ENCODE results near the gene SLC5A11.
"Not testable (repeated sequence)": the region's sequence is repeated elsewhere in the genome, so short reads cannot be mapped to it uniquely, and the experiment has no call there.

SLC5A11 gene, protein sequence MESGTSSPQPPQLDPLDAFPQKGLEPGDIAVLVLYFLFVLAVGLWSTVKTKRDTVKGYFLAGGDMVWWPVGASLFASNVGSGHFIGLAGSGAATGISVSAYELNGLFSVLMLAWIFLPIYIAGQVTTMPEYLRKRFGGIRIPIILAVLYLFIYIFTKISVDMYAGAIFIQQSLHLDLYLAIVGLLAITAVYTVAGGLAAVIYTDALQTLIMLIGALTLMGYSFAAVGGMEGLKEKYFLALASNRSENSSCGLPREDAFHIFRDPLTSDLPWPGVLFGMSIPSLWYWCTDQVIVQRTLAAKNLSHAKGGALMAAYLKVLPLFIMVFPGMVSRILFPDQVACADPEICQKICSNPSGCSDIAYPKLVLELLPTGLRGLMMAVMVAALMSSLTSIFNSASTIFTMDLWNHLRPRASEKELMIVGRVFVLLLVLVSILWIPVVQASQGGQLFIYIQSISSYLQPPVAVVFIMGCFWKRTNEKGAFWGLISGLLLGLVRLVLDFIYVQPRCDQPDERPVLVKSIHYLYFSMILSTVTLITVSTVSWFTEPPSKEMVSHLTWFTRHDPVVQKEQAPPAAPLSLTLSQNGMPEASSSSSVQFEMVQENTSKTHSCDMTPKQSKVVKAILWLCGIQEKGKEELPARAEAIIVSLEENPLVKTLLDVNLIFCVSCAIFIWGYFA

DNA sequence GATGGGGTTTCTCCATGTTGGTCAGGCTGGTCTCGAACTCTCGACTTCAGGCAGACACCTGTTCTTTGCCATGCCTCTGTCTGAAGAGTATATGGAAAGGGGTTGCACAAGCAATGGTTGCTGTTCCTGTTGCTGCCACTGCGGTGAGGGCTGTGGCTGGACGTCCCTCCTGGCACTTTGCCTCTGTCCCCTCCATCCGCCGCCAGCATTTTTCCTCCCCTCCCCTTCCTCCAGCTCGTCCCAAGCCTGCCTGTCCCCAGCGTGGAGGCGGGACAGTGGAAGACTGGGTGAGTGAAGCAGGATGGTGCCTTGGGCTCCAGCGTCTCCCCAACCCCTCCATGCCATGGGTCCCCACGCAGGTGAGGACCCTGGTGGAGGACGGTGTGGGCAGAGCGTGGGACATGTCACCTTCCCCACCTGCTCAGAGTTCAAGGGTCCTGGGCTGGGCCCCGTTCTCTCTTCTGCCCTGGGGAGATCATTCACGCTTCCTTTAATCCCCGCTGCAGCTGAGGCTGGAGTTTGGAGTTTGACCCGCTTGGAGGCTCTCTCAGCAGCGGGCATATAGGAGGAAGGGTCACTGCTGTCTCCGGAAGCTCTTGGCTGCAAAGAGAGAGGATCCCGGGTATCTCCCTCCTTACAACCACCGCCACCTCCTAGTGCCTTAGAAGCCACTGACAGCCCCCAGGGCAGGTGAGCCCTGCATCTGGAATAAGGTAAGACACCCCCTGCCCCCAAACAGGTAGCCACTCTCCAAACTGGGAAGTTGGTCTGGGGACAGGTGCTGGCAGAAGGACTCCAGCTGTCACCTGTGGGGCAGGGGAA is at the start of gene SLC5A11:
Gene SLC5A11 (plus strand): TSS at position 238 of the 822 bp plus-strand sequence. CDS start 12,681 bp downstream, outside the sequence.
- no peak for DNase-seq (ENCODE audit: low read depth in 2 of 2)

DNA sequence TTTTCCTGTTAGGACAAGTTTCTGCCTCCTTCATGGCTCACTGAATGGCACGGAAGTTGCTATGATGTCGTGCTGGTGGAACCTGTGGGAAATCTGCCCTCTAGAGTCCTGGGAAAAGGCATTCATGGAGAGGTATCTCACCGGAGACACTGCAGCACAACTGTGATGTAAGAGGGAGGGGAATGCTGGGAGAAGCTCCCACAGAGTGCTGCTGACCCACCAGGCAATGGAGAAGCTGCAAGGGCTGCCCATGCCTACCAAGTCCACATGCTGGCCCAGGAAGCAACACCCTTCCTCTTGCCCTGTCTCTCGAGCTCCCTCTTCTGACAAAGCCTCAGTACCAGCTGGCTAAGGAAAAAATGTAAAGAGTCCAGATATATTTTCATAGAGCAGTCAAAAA is 45.2 kb upstream of the SLC5A11 start:
- DNase-seq (ENCODE audit: low read depth in 2 of 2), result no peak

DNA sequence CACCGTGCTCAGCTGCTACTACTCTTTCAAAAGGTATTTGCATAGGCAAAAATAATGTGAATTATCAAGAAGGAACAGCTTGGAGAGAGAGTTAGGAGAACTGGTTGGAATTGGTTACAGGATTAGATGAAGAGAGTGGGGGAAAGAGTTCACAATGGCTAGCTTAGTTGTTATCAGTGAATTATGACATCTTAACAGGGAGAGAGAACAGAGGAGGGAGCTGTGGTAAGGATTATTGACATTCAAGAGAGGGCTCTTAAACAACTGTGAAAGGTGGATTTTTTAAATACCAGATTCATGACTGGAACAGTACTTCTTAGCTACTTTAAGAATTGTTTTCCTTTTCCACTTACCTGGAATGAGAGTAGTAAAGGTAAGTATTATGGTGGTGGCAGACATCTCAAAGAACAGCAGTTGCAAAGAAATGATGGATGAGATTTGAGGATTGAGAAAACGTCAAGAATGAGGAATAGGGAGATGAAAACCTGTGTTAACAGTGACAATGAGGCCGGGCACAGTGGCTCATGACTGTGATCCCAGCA is 43.9 kb upstream of the SLC5A11 start:
- no peak for DNase-seq (ENCODE audit: low read depth in 2 of 2)

DNA sequence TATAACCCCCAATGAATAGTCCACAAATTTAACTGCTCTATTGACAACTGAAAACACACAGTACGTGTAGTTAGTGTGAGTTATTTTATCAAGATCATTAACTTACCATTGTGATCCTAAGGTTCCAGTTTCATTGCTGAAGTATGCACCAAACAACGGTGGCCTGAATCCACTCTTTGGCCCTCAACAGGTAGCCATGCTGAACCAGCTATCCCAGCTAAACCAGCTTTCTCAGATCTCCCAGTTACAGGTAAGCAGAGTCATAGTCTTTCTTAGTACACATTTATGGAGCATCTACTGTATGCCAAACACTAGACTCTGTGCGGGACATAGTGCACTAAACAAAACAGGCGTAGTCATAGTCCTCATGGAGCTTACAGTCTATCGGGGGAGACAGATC is 40.3 kb upstream of the SLC5A11 start:
- DNase-seq (ENCODE audit: low read depth in 2 of 2), result no peak

DNA sequence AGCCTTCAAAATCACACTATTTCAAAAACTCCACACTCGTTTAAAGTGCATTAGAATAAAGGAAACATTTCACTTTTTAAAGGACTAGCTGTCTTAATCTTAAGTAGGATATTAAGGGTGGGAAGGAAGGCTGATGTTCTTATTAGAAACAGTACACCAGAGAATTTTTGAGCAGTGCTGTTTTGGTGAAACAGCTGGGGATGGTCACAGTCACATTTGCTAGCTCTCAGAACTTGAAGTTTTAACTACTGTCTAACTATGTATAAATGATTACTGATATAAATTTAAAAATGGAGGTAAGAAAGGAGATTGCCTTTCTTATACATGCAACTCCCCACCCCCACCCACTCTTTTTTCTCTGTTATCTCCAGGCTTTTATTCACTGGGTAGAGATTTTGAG is 38.5 kb upstream of the SLC5A11 start:
- no peak for DNase-seq (ENCODE audit: low read depth in 2 of 2)

DNA sequence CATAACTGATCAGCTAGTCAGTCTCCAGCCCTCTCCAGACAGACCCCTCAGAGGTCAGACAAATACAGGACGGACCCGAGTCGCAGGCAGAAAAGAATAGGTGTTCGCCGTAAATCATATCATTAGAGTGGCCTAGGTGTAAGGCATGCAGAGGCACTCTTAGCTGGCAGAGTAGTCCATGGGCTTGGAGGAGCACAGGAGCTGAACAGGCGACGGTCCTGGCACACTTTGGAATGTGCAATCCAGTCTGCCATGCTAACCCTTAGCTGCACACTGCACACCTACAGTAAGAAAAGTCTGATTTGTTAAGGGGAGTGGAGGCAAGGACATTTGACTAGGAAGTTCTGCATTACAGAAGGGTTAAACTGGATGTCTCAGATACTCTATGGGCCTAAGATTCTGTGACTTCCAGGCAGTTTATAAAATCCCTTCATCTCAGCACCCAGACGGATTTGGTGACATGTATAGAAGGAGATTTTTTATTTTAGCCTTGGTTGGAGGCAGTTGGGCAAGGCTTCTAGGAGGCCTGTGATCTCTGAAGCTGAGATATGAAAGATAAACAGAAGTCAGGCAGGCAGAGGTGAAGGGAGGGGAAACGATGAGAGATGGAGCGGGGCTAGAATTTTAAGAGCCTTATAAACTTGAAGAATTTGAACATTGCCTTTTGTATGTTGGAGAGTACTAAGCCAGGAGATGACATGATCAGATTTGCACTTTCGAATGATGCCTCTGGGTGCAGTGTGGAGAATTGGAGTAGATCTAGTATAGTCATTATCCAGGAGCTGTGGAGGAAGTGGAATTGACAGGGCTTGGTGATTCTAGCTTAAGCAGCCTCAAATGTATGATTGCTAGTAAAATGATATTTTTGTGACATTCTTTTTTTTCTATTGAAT is 34.6 kb upstream of the SLC5A11 start:
- DNase-seq (ENCODE audit: low read depth in 2 of 2), result no peak

DNA sequence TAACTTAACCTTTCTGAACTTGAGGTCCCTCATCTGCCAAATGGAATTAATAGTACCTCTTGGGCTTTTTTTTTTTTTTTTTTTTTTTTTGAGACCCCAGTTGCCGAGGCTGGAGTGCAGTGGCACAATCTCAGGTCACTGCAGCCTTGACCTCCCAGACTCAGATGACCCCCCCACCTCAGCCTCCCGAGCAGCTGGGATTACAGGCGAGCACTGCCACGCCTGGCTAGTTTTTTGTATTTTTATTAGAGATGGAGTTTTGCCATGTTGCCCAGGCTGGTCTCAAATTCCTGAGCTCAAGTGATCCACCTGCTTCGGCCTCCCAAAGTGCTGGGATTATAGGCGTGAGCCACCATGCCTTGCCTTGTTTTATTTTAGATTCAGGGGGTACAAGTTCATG is 33.0 kb upstream of the SLC5A11 start:
- not testable (repeated sequence) for DNase-seq (ENCODE audit: low read depth in 2 of 2)

DNA sequence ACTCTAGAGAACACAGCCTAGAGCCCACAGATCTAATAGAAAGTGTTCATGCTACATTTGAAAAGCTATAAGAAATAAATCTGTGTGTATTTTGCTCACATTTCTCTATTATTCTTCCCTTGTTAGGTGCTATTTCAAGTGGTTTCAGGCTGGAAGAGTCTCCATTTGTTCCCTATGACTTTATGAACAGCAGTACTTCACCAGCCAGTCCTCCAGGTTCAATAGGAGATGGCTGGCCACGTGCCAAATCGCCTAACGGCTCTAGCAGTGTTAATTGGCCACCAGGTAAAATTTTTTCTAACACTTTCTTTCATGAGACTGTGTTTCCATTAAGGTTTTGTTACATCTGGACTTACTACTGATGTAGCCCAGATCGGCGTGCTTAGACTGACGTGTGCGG is 30.7 kb upstream of the SLC5A11 start:
- DNase-seq (ENCODE audit: low read depth in 2 of 2), result no peak

DNA sequence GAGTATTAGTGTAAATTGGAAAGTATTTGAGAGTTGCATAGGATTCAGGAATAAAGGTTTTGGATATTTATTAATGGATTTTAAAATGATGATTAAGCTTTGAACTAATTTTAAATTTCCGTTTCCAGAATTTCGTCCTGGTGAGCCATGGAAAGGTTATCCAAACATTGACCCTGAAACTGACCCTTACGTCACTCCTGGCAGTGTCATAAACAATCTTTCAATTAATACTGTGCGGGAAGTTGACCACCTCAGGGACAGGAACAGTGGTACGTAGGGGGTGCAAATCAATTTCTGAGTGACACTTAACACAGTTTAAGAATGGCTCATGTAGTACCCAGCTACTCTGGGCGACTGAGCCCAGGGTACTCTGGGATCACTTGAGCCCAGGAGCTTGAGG is 29.1 kb upstream of the SLC5A11 start:
- no peak for DNase-seq (ENCODE audit: low read depth in 2 of 2)

DNA sequence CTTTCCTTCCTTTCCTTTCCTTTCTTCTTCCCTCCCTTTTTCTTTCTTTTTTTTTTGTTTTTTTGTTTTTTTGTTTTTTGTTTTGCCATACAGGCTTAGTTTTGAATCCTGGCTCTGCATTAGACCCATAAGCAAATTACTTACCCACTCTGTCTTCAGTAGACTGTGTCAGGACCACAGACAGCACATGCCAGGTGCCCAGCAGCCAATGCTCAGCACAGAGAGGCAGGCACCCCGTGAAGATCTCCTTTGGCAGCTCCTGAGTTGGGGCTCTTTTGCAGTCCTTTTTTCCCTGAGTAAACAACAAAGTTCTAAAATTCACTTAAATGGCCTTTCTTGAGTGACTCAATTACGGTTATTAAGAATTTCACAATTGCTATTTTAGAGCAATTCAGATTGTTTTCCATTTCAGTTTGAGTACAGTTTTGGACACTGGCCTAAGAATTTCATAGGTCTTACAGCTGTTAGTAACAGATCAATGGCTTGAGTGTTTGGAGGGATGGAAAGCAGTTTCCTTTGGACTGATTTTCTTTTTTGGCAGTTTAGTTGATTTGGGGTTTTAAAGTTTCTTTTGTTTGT is 26.2 kb upstream of the SLC5A11 start:
- DNase-seq (ENCODE audit: low read depth in 2 of 2), result no peak

DNA sequence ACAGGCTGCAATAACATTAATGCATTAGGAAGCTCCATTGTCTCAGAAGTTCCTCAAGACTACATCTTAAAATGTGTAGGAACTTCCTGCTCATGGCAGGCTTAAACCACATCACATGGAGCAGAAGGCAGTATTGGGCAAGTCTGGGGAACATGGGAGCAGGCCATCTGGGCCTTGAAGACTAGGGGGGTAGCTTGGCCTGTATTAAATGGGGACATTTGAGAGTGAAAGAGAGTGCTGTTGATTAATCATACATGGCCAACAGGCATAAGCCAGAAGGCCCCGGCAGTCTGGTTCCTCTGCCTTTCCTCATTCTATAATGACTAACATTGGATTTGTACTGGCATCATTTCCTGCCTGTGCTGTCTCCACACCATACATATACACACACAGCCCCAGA is 25.2 kb upstream of the SLC5A11 start:
- DNase-seq (ENCODE audit: low read depth in 2 of 2), result no peak

DNA sequence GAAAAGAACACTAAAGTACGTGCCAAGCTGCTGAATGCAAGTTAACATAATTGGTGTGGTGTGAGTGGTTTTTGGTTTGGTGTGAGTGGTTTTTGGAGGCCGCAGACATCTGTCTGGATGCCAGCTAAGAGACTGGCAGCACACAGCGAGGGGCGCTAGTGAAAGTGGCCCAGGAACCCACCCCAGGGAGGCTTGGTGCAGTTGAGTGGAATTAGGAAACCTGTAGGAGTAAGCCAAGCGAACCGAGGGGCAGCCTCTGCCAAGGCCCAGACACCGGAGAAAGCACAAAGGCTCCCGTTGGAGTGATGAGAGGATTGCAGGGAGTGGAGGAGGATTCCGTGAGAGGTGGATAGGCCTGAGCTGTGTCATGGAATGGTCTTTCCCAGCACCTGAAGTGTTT is 24.6 kb upstream of the SLC5A11 start:
- no peak for DNase-seq (ENCODE audit: low read depth in 2 of 2)

DNA sequence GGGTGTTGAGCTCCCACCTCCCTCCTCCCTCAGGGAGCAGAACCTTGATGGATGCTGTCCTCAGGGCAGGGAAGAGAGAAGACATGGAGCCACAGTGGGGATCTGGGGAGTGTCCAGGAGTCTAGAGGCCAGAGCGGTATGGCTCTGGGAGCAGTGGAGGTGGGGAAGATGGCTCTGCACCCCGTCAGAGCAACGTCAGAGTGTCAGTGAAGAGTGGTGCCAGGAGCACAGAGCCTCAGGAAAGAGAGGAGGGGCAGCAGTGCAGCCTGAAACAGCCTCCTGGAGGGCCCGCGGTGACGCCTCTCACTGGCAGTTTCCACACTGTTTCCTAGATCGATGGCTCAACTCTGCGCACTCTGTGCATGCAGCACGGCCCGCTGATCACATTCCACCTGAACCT is 23.2 kb upstream of the SLC5A11 start:
- no peak for DNase-seq (ENCODE audit: low read depth in 2 of 2)

DNA sequence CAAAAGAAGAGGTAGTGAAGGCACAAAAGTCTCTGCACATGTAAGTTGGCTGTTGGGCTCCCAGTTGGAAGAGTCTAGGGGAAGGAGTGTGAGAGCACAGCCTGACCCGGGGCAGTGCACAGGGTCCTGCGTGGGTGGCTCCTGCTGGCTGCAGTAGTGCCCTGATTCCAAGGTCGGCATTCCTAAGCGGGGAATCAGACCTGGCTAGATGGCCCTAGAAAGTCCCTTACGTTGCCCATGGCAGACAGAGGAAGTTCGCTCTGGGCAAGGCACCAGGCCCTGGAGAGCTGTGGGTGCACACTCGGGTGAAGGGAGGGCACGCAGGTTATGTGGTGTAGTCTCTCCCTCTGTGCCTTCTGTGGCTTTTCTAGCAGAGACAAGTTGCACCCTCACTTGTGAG is 22.8 kb upstream of the SLC5A11 start:
- no peak for DNase-seq (ENCODE audit: low read depth in 2 of 2)

DNA sequence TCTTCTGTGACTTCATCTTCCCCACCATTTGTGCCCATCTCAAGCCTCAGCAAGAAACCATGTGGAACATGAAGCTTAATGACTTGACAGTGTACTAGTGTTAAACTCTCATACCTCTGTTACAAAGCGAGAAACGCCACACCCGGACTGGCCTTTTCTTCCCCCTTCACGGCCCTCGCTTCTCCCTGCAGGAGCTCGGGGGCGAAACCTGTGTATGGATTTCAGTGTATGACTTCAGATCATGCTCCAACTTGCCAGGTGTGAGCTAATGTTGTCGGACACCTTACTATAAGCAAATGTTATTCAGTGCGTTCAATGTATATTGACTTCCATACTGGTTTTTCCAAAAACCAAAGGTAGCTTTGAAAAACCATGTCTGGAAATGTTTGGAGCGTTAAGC is 20.1 kb upstream of the SLC5A11 start:
- no peak for DNase-seq (ENCODE audit: low read depth in 2 of 2)

DNA sequence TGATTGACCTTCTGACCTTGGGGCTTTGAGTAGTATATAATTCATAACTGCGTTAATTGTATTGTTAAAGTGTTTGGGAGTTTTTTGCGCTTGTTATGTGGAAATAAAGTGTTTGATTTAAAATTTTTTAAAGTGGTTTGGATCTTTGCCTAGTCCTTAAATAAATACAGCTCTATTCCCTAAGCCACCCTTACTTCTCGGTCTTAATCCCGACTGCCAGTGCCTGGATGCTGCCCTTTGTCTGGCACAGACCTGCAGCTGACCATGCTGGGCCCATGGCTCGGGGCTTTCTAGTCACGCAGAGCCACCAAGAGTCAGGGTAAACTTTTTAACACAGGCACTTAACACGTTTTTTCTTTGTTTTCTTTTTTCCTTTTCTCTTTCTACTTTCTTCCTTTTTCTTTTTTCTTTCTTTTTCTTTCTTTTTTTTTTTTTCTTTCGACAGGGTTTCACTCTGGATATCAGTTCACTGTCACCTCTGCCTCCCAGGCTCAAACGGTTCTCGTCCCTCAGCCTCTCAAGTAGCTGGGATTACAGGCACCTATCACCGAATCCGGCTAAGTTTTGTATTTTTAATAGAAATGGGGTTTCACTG is 19.6 kb upstream of the SLC5A11 start:
- no peak for DNase-seq (ENCODE audit: low read depth in 2 of 2)

DNA sequence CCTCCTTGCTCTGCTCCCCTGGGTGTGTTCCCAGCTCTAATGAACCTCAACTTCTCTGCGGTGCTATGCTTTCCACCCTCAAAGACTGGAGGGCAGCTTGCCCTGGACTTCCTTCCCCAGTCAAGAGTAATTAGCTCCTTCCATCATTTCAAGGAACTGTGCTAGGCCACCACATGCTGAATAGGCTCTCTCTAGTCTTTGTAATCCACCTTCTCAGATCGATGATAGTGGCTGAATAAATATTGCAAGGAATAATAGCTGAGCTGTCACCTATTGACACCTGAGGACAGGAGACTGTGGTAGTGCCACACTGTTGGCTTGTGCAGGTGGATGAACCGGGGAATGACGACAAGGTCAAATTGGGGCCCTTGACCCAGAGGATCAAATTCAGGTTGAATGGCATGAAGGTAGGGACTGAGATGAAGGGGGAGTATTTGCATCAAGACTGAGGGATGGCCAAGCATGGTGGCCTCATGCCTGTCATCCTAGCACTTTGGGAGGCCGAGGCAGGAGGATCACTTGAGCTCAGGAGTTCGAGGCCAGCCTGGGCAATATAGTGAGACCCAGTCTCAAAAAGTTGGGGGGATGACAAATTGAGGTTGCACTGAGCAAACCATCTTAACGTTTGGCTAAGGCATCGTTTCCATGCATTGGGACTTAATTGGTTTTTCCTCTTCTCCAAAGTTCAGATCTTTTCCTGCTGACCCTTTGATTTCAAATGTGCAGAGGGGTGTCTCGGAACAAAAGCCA is 18.8 kb upstream of the SLC5A11 start:
- no peak for DNase-seq (ENCODE audit: low read depth in 2 of 2)

DNA sequence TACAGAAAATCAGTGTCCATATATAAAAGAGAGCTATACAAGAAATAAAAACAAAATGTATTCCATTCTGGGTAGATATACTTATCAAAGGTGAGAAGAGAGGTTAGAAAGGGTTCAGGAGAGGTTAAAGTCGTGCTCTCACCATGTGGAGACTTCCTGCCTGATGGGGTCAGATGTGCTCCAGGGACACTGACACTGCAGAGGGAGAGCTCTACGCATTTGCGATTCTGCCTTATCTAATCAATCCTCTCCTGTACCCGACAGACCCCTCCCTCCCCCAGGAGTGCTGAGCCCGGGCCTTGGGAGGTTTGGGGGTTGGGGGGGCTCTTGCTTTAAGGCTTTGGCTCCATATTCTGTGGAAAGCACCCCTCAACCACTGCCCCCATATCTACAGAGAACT is 16.6 kb upstream of the SLC5A11 start:
- DNase-seq (ENCODE audit: low read depth in 2 of 2), result no peak

DNA sequence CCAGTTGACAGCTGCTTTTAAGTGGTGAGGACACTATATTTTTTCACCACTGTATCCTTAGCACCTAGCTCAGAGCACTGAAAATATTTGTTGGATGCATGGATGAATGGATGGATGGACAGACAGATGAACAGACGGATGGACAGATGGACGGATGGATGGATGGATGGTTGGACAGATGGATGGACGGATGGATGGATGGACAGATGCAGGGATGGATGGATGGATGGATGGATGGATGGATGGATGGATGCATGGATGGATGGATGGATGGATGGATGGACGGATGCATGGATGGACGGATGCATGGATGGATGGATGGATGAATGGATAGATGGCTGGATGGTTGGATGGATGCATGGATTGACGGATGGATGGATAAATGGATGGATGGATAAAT is 12.4 kb upstream of the SLC5A11 start:
- no peak for DNase-seq (ENCODE audit: low read depth in 2 of 2)

All from stimulated activated CD8-positive, alpha-beta memory T cell treated with anti-CD3 and anti-CD28 coated beads, Interleukin-7, amount 100 ng/mL, for 4 hours (primary cell).